GM12875 (cell line): Measurements from ENCODE around the gene ELAC1.
"Not testable (repeated sequence)": the region's sequence is repeated elsewhere in the genome, so short reads cannot be mapped to it uniquely, and the experiment has no call there.

ENCODE experiments used
- H3K4me3 ChIP-seq: one replicate; pipeline ENCODE4 v1.5.1; 2011; ENCODE audit warnings: low read depth, low read length, control low read depth
- TF ChIP-seq, protein P1 (sequence below): IDR thresholded peaks from 2 replicates; pipeline ENCODE4 v1.5.1; 2011; ENCODE audit warnings: low read depth, mild to moderate bottlenecking, control low read depth, inconsistent platforms, low read length, moderate library complexity, borderline replicate concordance; ENCODE audit not compliant: insufficient read depth

ELAC1 gene

DNA sequence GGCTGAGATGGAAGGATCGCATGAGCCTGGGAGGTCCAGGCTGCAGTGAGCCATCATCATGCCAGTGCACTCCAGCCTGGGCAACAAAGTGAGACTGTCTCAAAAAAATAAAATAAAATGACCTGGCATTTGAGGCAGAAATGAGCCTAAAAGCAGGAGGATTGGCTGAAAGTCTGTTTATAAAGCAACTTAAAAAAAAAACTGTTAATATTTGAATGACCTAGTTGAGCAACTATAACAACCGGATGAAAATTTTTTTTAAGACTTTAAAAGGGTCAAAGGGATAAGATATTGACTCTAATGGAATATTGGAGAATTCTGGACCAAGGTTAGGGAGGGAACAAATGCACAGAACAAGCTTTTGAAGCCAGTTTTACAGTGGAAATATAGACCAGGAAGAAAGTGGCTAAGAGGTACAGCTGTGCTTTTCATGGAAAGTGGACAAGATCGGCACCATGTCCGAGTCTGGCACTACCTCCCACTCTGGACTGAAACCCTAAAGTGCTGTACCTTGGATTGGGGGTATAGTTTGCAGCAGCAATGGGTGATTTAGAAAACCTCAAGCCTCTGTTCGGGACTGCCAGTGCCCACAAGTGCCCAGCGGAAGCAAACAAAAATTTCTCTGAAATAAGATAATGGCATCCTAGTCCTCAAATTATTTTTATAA is 33.2 kb upstream of the ELAC1 start:
- H3K4me3 ChIP-seq, result no peak overlapping the region
- TF ChIP-seq, protein P1, sequence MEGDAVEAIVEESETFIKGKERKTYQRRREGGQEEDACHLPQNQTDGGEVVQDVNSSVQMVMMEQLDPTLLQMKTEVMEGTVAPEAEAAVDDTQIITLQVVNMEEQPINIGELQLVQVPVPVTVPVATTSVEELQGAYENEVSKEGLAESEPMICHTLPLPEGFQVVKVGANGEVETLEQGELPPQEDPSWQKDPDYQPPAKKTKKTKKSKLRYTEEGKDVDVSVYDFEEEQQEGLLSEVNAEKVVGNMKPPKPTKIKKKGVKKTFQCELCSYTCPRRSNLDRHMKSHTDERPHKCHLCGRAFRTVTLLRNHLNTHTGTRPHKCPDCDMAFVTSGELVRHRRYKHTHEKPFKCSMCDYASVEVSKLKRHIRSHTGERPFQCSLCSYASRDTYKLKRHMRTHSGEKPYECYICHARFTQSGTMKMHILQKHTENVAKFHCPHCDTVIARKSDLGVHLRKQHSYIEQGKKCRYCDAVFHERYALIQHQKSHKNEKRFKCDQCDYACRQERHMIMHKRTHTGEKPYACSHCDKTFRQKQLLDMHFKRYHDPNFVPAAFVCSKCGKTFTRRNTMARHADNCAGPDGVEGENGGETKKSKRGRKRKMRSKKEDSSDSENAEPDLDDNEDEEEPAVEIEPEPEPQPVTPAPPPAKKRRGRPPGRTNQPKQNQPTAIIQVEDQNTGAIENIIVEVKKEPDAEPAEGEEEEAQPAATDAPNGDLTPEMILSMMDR, result no peak

DNA sequence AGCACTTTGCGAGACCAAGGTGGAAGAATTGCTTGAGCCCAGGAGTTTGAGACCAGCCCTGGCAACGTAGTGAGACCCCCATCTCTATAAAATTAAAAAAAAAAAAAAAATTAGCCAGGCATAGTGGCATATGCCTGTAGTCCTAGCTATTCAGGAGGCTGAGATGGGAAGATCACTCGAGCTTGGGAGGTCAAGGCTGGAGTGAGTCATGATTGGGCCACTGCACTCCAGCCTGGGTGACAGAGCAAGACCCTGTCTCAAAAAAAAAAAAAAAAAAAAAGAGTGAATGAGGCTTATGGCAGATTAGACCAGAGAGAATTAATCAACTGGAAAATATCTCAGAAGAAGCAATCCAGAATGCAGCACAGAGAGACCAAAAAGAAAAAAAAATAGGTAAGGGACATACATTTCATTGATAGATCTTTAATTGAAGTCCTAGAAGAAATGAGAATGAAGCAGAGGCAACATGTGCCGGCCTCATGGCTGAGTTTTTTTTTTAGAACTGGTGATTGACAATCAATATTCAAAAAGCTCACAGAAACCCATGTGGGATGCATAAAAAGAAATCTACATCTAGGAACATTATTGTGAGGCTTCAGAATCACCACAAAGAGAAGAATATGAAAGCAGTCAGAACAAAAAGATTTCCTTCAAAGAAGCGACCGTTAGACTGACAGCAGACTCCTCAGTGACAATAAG is 32.2 kb upstream of the ELAC1 start:
- no peak overlapping the region for H3K4me3 ChIP-seq
- TF ChIP-seq, protein P1, result no peak

DNA sequence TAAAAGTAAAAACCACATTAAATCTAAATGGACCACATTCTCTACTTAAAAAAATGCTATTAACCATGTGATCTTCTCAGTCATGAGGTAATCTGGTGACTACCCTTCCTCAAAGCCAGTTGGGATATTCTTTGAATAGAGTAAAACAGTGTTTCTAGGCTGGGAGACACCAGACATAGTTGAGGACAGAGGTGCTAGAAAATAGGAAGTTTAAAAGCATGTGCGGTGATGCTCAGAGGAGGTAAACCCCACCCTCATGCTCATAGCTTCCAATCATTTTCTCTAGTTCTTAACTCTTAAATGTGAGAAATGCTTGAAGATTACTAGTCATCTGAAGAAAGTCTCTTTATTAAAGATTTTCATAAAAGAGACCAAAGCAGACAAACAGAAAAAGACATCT is 30.7 kb upstream of the ELAC1 start:
- H3K4me3 ChIP-seq, result no peak overlapping the region
- TF ChIP-seq, protein P1, result no peak

DNA sequence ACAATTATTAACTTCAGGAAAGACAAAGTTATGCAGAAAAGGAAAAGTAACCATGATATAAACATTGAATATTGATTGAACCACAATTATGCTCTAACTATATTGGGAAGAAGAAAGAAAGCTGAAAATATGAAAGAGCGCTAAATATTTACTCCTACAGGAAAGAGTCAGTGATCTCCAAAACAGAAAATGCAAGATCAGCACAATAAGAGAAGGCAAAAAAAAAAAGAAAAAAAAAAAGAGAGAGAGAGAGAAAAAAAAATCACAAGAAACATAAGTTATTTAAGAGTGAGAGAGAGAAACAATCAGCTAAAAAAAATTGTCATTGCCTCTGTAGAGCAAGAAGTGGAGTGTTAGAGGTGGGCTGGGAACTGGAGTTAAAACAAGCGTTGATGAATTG is 28.9 kb upstream of the ELAC1 start:
- H3K4me3 ChIP-seq, result no peak overlapping the region
- TF ChIP-seq, protein P1, result no peak

DNA sequence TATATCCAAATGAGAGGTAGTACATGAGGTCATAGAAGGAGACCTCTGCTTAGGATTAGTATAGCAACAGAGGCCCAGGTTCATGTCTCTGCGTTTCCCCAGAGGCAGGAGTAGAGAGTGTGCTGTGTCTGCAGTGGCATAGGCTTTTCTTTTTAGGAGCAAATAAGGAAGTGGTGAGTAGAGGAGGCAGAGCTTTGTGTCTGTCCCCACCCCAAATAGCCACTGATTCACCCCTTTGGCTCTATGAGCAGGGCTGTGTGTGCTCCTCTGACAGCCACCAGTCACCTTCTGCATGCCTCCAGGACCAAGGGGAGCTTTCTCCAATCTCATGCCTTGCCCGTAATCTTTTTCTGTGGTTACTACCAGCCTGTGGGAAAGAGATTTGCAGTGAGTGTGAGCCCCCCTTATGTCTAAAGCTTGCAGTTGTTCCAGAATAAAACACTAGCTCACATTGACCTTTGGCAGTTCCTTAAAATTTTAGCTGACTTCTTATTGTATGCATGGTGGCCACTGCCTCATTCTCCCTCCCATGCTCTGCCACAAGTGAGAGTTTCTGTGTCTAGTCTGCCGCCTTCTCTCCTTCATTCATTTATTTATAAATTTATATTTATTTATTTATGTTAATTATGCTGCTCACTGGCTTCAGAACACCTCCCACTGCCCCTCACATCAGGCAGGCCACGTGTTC is 23.5 kb upstream of the ELAC1 start:
- TF ChIP-seq, protein P1, result no peak
- H3K4me3 ChIP-seq, result no peak overlapping the region

DNA sequence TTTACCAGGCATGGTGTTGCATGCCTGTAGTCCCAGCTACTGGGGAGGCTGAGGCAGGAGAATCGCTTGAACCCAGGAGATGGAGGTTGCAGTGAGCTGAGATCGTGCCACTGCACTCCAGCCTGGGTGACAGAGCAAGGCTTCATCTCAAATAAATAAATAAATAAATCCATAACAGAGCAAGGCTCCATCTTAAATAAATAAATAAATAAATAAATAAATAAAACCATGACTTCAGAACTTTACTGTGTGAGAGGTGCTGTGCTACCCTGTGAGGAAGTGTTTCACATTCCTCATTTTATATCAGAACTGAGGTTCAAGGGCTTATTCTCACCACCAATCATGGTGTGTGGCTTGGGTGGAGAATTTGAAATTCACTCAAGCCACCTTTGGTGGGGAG is 21.9 kb upstream of the ELAC1 start:
- not testable (repeated sequence) for H3K4me3 ChIP-seq

DNA sequence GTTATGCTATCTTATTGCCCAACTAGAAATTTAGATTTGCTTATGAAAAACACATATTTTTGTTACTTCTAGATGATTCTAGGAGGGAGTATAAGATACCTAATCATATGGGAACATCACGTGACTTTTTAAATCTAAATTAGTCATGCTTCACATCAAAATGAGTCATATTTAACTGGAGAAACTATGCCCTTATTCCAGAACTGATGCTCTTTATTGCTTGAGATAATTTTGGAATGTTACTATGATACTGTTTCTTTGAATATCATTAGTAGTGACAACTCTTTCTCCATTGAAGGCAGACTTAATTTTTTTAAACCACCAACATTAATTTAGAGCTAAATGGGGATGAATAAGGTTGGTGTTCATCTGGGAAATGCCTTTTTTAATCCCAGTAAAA is 19.9 kb upstream of the ELAC1 start:
- no peak overlapping the region for H3K4me3 ChIP-seq
- TF ChIP-seq, protein P1, result no peak
